ENCODE results near the gene TBK1.
"Not testable (repeated sequence)": the region's sequence is repeated elsewhere in the genome, so short reads cannot be mapped to it uniquely, and the experiment has no call there.

Gene TBK1

DNA sequence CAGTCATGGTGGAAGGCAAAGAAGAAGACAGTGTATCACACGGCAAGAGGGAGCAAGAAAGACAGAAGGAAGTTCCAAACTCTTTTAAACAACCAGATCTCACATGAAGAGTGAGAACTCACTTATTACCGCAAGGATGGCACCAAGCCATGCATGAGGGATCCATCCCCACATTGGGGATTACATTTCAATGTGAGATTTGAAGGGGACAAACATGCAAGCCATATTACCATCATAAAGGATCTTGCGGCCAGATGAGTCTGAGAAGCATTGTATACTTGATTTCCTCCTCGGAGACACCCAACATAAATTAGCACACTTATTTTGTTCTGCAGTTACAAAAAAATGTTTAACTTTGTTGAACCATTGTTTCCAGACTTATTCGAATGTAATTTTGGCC lies 66.5 kb downstream of the TBK1 start:
- no peak overlapping the region for H3K9ac ChIP-seq (ENCODE audit: low read length)
- H3K4me3 ChIP-seq (ENCODE audit: low read length) = no peak overlapping the region
- H3K9me3 ChIP-seq (ENCODE audit: control insufficient read depth, low read length) = no peaks in the 10 kb centered on the region
- no peaks in the 10 kb centered on the region for H3K27me3 ChIP-seq (ENCODE audit: control insufficient read depth, insufficient read depth, low read length)
- H3K4me1 ChIP-seq (ENCODE audit: control insufficient read depth, insufficient read depth, low read length) = no peaks in the 10 kb centered on the region
- H3K36me3 ChIP-seq (ENCODE audit: control insufficient read depth, insufficient read depth, low read length) = no peaks in the 10 kb centered on the region

DNA sequence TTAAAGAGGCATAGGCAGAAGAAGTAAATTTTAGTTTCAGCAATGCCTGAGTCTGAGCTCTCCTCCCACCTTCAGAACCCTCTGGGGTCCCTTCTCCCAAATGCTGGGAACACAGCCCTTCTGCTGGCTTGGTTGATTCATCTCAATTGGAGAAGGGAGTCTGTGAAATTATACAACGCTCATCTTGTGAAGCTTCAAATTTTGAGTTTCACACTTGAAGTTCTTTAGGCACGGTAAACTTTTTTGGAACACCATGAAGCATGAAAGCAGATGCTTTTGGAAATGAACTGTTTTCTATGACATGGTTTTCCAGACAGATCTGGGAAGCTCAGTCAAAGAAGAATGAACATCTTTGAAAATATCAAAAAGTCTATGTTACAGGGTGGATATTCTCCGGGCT lies 69.9 kb downstream of the TBK1 start:
- no peak overlapping the region for H3K4me3 ChIP-seq (ENCODE audit: low read length)
- H3K36me3 ChIP-seq (ENCODE audit: control insufficient read depth, insufficient read depth, low read length) = no peaks in the 10 kb centered on the region
- H3K9ac ChIP-seq (ENCODE audit: low read length) = no peak overlapping the region
- no peaks in the 10 kb centered on the region for H3K9me3 ChIP-seq (ENCODE audit: control insufficient read depth, low read length)
- no peaks in the 10 kb centered on the region for H3K27me3 ChIP-seq (ENCODE audit: control insufficient read depth, insufficient read depth, low read length)
- H3K4me1 ChIP-seq (ENCODE audit: control insufficient read depth, insufficient read depth, low read length) = no peaks in the 10 kb centered on the region

DNA sequence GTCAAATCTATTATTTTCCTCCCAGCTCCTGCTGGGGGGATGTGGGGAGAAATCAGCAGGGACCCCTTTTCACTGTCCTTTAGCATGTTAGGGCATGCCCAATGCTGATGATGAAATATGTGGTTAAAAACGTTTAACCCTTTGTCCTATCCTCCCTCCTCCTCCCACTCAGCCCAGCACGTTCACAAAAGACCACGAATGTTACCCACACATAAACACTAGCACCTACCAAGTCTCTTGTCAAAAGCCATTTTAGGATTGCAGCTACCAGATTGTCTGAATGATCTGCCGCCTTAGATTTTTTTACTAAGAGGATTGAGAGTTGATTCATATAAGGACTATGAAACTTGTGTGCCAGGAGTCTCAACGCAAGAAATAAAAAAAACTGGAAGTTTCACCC lies 70.4 kb downstream of the TBK1 start:
- H3K4me3 ChIP-seq (ENCODE audit: low read length) = no peak overlapping the region
- no peaks in the 10 kb centered on the region for H3K9me3 ChIP-seq (ENCODE audit: control insufficient read depth, low read length)
- no peaks in the 10 kb centered on the region for H3K4me1 ChIP-seq (ENCODE audit: control insufficient read depth, insufficient read depth, low read length)
- H3K27me3 ChIP-seq (ENCODE audit: control insufficient read depth, insufficient read depth, low read length) = no peaks in the 10 kb centered on the region
- H3K9ac ChIP-seq (ENCODE audit: low read length) = no peak overlapping the region
- H3K36me3 ChIP-seq (ENCODE audit: control insufficient read depth, insufficient read depth, low read length) = no peaks in the 10 kb centered on the region

DNA sequence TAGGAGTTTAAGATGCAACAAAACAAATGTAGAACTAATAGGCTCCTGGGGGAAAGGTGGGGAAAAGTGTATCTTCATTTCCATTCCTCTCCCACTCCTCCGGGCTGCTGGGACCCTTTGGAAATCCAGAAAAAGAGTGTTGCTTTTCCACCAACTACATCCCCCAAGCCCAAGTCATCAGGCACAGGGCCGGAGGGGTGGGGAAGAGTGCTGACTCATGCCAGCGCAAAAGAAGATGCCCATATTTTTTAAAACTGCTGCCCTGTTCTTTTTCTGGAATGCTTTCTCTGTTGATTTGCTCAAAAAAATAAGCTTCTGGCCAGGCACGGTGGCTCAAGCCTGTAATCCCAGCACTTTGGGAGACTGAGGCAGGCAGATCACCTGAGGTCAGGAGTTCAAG lies 70.9 kb downstream of the TBK1 start:
- no peak overlapping the region for H3K9ac ChIP-seq (ENCODE audit: low read length)
- no peak overlapping the region for H3K4me3 ChIP-seq (ENCODE audit: low read length)
- H3K36me3 ChIP-seq (ENCODE audit: control insufficient read depth, insufficient read depth, low read length) = no peaks in the 10 kb centered on the region
- H3K4me1 ChIP-seq (ENCODE audit: control insufficient read depth, insufficient read depth, low read length) = no peaks in the 10 kb centered on the region
- no peaks in the 10 kb centered on the region for H3K9me3 ChIP-seq (ENCODE audit: control insufficient read depth, low read length)
- no peaks in the 10 kb centered on the region for H3K27me3 ChIP-seq (ENCODE audit: control insufficient read depth, insufficient read depth, low read length)

DNA sequence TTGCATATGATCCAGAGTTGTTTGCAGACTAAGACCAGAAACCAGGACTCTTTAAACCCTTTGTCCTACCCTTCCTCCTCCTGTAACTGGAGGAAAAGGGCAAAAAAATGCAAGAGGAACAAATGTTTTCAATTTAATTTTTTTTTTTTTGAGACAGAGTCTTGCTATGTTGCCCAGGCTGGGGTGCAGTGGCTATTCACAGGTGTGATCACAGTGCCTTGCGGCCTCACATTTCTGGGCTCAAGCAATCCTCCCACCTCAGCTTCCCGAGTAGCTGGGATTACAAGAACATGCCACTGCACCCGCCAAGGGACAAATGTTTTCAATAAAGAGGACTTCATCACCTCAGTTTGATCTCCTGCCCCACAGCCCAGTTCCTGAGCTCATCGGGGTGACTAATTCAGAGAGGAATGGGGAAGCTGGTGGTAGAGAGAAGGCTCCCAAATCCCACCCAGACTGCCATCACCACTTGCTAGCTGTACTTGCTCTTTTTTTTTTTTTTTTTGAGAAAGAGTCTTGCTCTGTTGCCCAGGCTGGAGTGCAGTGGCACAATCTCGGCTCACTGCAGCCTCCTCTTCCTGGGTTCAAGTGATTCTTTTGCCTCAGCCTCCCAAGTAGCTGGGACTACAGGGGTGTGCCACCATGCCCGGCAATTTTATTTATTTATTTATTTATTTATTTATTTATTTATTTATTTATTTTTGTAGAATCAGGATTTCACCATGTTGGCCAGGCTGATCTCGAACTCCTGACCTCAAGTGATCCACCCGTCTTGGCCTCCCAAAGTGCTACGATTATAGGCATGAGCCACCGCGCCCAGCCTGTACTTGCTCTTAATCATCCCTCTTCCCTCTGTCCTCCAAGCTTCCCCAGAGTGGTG lies 71.9 kb downstream of the TBK1 start:
- not testable (repeated sequence) for H3K9ac ChIP-seq (ENCODE audit: low read length); H3K9me3 ChIP-seq (ENCODE audit: control insufficient read depth, low read length); H3K4me3 ChIP-seq (ENCODE audit: low read length); H3K36me3 ChIP-seq (ENCODE audit: control insufficient read depth, insufficient read depth, low read length); H3K27me3 ChIP-seq (ENCODE audit: control insufficient read depth, insufficient read depth, low read length); H3K4me1 ChIP-seq (ENCODE audit: control insufficient read depth, insufficient read depth, low read length)

DNA sequence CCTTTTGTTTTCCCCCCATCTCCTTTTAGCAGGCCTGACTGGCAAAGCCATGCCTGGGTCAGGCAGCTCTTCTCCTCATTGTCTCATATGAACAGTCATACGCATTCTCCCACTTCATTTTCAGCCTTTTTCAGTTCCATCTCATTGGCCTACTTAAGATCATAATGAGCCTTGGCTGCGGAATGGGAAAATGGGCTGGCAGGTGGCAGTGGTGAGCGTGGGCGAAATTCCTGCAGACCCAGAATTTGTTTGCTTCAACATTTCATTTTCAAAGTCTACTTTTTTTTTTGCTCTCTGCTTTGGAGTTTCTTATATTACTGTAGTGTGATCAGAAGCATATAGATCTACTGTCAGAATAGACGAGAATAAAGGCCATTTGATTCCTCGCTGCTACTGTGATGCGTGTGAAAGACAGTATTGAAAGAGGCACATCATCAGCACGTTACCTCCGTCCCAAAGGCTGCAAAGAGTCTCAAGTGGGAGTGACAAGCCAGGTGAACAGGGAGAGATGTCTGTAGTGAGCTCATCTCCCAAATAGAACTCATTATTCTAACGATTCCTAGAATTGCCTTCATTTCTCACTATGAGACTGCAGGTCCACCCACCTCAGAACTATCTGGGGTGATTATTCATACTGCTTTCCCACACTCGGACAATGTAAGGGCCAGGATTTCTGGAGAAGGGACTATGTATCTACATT lies 73.7 kb downstream of the TBK1 start:
- no peaks in the 10 kb centered on the region for H3K9me3 ChIP-seq (ENCODE audit: control insufficient read depth, low read length)
- H3K4me1 ChIP-seq (ENCODE audit: control insufficient read depth, insufficient read depth, low read length) = no peaks in the 10 kb centered on the region
- no peak overlapping the region for H3K4me3 ChIP-seq (ENCODE audit: low read length)
- H3K36me3 ChIP-seq (ENCODE audit: control insufficient read depth, insufficient read depth, low read length) = no peaks in the 10 kb centered on the region
- no peaks in the 10 kb centered on the region for H3K27me3 ChIP-seq (ENCODE audit: control insufficient read depth, insufficient read depth, low read length)
- no peak overlapping the region for H3K9ac ChIP-seq (ENCODE audit: low read length)

DNA sequence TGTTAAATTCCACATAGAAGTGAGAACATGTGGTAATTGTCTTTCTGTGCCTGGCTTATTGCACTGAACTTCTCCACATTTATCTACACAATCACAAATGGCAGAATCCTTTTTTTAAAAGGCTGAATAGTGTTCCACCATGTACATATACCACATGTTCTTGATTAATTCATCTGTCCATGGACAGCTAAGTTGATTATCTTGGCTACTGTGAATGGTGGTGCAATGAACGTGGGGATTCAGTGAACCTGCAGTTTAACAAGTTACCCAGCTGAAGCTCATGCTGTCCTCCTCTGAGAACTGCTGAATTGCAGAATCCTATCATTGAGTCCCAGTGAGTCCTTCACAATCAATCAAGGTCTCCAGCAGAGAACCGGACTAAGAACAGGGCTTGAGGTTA lies 74.9 kb downstream of the TBK1 start:
- Histone ChIP-seq H3K4me1 (ENCODE audit: control insufficient read depth, insufficient read depth, low read length) (no peaks in the 10 kb centered on the region), H3K9ac (ENCODE audit: low read length) (no peak overlapping the region), H3K9me3 (ENCODE audit: control insufficient read depth, low read length) (no peaks in the 10 kb centered on the region), H3K36me3 (ENCODE audit: control insufficient read depth, insufficient read depth, low read length) (no peaks in the 10 kb centered on the region), H3K4me3 (ENCODE audit: low read length) (no peak overlapping the region), H3K27me3 (ENCODE audit: control insufficient read depth, insufficient read depth, low read length) (no peaks in the 10 kb centered on the region)

DNA sequence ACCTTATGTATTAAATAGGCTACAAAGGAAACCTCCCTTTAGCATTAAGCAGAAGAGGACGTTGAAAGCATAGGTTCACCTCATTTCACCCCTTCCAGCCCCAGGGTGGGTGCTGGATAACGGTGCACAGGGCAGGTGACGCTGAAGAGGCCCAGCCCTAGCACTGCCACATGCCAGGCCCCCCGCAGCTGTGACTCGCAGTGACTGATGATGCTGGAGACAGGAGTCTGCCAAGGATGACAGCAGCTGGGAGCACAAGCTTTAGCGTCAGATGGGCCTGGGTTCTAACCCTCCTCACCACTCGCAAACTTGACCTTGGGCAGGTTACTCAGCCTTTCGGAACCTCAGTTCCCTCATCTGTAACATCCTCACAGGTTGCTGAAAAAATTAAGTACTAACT lies 76.7 kb downstream of the TBK1 start:
- Histone ChIP-seq H3K27me3 (ENCODE audit: control insufficient read depth, insufficient read depth, low read length) (no peaks in the 10 kb centered on the region), H3K4me1 (ENCODE audit: control insufficient read depth, insufficient read depth, low read length) (no peaks in the 10 kb centered on the region), H3K9ac (ENCODE audit: low read length) (no peak overlapping the region), H3K36me3 (ENCODE audit: control insufficient read depth, insufficient read depth, low read length) (no peaks in the 10 kb centered on the region), H3K9me3 (ENCODE audit: control insufficient read depth, low read length) (no peaks in the 10 kb centered on the region), H3K4me3 (ENCODE audit: low read length) (no peak overlapping the region)

DNA sequence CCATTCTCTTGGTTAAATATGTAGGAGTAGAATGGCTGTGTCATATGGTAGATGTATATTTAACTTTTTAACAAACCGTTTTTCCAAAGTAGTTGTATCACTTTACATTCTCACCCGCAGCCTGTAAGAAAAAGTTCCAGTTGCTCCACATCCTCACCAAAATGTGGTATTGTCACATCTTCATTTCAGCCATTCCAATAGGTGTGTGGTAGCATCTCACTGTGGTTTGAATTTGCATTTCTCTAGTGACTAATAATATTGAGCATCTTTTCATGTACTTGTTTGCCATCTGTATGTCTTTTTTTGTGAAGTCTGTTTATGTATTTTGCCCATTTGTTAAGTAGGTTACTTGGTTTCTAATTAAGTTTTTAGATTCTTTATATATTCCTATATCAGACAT lies 78.6 kb downstream of the TBK1 start:
- Histone ChIP-seq H3K9me3 (ENCODE audit: control insufficient read depth, low read length) (no peaks in the 10 kb centered on the region), H3K36me3 (ENCODE audit: control insufficient read depth, insufficient read depth, low read length) (no peaks in the 10 kb centered on the region), H3K9ac (ENCODE audit: low read length) (no peak overlapping the region), H3K27me3 (ENCODE audit: control insufficient read depth, insufficient read depth, low read length) (no peaks in the 10 kb centered on the region), H3K4me1 (ENCODE audit: control insufficient read depth, insufficient read depth, low read length) (no peaks in the 10 kb centered on the region), H3K4me3 (ENCODE audit: low read length) (no peak overlapping the region)

DNA sequence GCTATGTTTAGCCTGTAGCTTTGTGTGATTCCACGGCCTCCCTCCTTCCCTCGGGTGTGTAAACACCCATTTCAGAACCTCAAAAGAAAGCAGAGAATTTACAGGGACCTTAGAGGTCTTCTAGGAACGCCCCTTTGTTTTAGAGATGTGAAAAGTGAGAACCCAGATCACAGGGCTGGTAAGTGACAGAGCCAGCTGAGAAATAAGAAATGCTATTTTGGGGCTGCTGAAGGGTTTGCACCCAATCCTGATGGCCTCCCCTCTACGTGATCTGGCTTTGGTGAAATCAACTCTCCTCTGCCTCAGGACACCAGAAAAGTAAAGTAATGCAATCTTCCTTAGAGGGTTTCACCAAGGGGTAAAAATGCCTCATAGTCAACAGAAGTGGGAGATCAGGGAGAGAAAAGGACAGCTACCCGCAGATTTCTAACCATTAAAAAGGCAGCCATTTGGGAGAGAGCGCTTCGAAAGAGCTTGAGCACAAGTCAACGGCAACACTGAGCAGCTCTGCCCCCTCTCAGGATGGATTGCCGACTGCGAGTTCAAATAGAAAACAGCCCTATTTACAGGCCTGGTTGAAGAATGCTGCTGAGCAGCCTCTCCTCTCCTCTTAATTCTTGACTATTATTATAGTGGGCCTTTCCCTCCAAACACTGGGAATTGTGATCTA lies 79.9 kb downstream of the TBK1 start:
- H3K9me3 ChIP-seq (ENCODE audit: control insufficient read depth, low read length) = no peaks in the 10 kb centered on the region
- no peaks in the 10 kb centered on the region for H3K36me3 ChIP-seq (ENCODE audit: control insufficient read depth, insufficient read depth, low read length)
- H3K4me1 ChIP-seq (ENCODE audit: control insufficient read depth, insufficient read depth, low read length) = no peaks in the 10 kb centered on the region
- H3K27me3 ChIP-seq (ENCODE audit: control insufficient read depth, insufficient read depth, low read length) = no peaks in the 10 kb centered on the region
- no peak overlapping the region for H3K9ac ChIP-seq (ENCODE audit: low read length)
- H3K4me3 ChIP-seq (ENCODE audit: low read length) = no peak overlapping the region

DNA sequence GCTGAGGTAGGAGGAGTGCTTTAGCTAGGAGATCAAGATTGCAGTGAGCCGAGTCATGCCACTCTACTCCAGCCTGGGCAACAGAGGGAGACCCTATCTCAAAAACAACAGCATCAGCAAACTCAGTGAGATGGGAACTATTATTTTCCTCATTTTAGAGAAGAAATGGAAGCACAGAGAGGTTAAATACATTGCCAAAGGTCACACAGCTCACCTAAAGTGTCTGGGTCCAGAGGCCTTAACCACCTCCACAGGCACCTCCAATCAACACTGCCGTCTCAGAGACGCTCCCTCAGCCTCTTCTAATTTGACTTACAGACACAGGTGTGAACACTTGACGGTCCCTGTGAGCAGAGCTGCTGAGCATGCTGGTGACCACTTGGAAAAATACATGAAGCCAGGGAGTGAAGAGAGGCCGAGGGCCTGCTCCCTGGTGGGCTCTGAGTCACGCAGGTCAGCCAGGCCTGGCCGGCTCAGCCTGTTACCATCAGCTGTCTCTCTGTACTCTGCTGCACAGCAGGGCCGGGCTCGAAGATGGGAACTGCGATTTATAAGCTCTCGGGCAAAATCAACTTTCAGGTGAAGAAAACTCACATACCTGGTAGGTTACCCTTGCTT lies 80.9 kb downstream of the TBK1 start:
- H3K36me3 ChIP-seq (ENCODE audit: control insufficient read depth, insufficient read depth, low read length) = no peaks in the 10 kb centered on the region
- H3K4me1 ChIP-seq (ENCODE audit: control insufficient read depth, insufficient read depth, low read length) = no peaks in the 10 kb centered on the region
- no peak overlapping the region for H3K9ac ChIP-seq (ENCODE audit: low read length)
- H3K27me3 ChIP-seq (ENCODE audit: control insufficient read depth, insufficient read depth, low read length) = no peaks in the 10 kb centered on the region
- H3K9me3 ChIP-seq (ENCODE audit: control insufficient read depth, low read length) = no peaks in the 10 kb centered on the region
- H3K4me3 ChIP-seq (ENCODE audit: low read length) = no peak overlapping the region

DNA sequence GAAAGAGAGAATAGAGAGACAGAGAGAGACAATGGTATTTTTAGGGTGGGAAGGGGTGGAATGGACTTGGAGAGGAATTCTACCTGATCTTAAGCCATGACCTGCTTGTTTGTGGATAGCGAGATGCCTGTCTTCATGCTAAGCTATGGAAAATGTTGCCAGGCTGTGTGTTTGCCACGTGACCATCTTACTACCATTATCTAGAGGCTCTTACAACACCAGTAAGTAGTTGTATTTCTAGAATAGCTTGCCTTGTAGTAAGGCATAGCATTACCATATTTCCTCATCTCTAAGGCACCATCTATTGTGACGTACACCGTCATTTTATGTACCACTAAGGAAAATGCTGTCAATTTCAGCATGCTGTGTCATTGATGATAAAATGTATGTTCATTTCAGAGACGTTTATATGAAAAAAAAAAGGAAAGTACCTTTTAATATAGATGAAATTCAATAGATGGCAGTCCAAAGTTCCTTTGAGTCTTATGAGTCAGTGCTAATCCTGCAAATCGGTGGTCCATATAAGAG lies 82.8 kb downstream of the TBK1 start:
- no peaks in the 10 kb centered on the region for H3K4me1 ChIP-seq (ENCODE audit: control insufficient read depth, insufficient read depth, low read length)
- no peaks in the 10 kb centered on the region for H3K9me3 ChIP-seq (ENCODE audit: control insufficient read depth, low read length)
- H3K36me3 ChIP-seq (ENCODE audit: control insufficient read depth, insufficient read depth, low read length) = no peaks in the 10 kb centered on the region
- H3K4me3 ChIP-seq (ENCODE audit: low read length) = no peak overlapping the region
- no peaks in the 10 kb centered on the region for H3K27me3 ChIP-seq (ENCODE audit: control insufficient read depth, insufficient read depth, low read length)
- H3K9ac ChIP-seq (ENCODE audit: low read length) = no peak overlapping the region

All from mucosa of stomach (tissue), 1 donor.